GM18507 (cell line): ENCODE data around the gene CHRNA4.

Experiments used
- DNase-seq: peaks from one replicate; pipeline ENCODE4 v3.0.0; 2011; ENCODE audit warnings: low read depth; ENCODE audit not compliant: insufficient read length; ENCODE audit errors: extremely low spot score
- FAIRE-seq: peaks from 2 replicates; lab custom pipeline; 2011; peaks lifted over from hg19 to GRCh38; lab: Jason Lieb, UNC

The CHRNA4 gene

DNA sequence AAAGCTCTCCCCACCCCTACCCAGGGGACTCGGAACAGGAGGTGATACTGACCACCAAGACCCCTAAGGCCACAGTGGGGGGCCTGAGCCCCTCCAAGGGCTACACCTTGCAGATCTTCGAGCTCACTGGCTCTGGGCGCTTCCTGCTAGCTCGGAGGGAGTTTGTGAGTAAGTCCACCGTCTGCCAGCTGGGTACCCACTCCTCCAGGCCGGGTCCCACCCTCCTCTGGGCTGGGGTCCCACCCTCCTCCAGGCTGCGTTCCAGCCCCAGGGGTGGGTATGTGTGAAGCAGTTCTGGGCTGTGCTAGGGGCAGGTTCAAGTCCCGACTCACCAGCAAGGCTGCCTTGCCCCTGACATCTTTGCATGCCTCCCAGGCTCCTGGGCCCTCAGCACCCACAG, 55.8 kb downstream of the CHRNA4 start:
- DNase-seq (no peak), FAIRE-seq (no peak)

DNA sequence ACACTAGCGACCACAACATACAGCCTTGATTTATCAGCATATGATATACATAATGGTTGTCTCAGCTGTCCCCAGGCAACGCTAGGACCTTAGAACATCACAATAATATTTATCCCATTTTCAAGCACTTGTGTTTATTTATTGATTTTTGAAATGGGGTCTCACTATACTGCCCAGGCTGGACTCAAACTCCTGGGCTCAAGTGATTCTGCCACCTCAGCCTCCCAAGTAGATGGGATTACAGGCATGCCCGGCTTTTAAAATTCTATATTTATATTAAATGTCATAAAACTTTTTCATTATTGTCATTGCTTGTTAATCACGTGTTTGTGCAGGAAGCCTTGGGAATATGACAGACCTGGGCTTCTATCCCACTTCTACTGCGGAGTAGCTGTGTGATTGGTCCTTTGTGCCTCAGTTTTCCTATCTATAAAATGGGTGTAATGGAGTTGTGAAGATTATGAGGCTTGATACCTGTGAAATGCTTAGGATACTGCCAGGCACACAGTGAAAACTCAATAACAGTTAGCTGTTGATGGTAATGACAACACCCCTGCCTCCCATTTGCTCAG, 58.0 kb downstream of the CHRNA4 start:
- DNase-seq (no peak), FAIRE-seq (no peak)

DNA sequence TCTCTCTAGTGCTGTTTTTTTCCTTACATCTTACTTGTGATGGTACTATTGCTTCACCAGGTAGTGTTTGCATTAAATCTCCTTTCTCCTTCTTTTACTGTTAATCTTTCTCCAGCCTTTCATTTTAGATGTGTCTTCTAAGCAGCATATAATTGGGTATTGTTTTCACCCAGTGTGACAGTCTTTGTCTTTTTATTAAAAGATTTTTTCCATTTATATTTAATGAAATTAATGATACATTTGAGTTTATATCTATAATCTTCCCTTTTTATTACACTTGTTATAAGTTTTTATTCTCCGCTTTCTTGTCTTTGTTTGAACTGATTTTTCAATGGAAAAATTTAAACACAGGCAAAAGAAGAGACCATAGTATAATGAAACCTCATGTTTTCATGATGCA, 59.5 kb downstream of the CHRNA4 start:
- no peak for FAIRE-seq
- no peak for DNase-seq

DNA sequence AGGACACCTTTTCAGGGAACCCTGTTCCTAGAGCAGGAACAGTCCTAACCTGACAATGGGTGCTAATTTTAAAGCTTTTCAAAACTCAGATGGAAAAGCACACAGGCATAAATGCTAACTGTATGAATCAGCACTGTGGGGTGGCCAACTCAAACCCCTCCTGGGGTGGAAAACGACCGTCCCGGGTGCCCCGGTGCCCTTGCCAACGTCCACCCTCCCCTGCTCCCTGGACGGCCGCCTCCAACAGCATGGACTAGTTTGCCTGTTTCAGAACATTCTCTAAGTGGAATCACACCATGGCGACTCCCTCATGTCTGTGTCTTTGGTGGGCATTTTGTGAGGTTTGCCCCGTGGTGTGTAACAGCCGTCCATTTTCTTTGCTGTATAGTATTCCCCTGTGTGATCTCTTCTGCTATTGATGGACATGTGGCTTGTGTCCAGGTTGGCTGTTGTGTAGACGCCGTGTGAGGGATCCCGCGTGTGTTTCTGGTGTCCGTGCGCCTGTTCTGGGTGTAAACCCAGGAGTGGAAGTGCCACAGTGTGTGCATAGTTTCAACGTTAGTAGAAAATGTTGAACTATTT, 62.3 kb downstream of the CHRNA4 start:
- FAIRE-seq = no peak
- DNase-seq = no peak

DNA sequence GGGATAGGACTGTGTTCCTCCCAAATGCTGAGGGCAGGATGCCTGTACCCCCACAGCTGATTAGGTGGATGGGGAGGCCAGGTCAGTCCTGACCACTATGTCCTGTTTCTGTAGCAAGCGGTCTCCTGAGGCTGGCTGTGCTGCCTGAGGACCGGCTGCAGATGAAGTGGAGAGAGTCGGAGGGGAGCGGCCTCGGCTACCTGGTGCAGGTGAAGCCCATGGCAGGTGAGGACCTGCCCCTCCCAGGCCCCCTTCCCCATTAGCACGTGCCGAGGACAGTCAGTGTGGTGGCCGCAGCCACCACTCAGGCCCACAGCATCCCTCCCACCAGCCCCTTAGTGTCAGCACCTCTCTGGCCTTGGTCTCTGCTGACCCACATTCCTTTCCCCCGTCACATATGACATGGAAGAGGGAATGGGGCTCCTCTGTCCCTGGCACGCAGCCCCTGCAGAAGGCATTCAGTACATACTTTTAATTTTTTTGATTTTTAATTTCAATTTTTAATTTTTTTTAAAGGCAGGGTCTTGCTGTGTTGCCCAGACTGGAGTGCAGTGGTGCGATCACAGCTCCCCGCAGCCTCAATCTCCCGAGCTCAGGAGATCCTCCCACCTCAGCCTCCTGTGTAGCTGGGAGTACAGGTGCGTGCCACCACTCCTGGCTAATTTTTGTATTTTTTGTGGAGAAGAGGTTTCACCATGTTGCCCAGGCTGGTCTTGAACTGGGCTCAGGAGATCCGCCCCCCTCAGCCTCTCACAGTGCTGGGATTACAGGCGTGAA, 63.2 kb downstream of the CHRNA4 start:
- DNase-seq = no peak
- FAIRE-seq = no peak

DNA sequence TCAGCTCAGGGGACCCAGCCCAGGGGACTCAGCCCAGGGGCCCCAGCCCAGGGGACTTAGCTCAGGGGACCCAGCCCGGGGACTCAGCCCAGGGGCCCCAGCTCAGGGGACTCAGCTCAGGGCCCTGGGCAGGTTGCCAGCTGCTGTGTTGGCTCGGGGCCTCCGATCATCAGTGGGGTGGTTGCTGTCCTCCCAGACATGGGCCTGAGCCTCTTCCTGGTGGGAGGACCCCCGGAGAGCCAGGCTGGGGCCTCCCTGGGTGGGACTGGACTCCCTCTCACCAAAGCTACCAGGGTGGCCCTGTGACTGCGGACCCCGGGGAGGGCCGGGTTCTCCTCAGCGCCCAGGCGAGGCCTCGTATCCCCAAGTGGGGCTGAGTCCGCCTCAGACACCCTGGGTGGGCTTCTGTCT, 63.8 kb downstream of the CHRNA4 start:
- no peak for FAIRE-seq

DNA sequence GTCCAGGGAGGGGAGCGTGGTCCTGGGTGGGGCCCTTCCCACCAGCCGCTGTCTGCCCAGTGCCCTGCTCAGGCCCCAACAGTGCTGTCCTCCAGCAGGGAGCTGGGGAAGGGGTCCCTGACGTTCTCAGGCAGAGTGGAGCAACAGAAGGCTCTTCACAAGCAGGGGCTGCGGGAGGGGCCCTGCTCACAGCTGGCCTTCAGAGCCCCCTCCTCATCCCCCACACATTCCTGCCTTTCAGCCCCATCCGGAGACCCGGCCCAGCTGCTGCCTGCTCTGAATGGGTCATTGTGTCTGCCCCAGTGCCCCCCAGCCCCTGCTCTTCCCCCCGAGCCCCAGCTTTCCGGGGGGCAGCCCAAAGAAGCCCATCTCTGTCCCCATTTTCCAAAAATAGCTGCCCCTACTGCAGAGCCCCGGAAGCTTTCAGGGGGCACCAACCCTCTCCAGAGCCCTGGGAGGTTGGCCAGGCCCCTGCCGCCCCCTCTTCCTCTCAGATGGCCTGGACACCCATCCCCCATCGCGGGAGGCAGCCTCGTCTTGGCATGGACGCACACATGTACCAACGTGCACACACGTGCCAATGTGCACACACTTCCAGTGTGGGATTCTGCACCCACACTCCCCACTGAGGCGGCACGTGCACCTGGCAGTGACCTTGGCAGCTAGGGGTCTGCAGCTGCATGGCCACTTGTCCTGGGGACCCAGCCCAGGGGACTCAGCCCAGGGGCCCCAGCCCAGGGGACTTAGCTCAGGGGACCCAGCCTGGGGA, 64.4 kb downstream of the CHRNA4 start:
- no peak for FAIRE-seq
- no peak for DNase-seq

More for the DNA sequence above, 63.8 kb downstream of the CHRNA4 start:
- no peak for DNase-seq

DNA sequence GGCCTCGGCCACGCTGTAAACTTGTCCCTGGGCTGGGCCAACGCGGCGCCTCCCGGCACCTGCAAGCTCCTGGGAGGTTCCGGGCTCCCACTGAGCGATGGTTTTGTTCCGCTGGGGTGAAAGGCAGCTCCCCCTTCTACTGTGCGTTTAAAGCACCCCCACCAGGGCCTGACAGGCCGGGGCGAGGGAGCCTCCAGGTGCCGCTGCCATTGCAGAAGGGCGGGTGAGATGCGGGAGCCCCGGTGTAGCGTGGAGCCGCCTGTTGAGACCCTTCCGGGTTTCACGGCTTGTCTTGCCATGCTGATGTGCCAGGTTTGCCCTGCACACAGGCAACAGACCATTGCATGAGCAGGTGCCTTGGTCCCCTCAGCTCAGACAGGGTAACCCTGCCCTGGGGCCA, 65.3 kb downstream of the CHRNA4 start:
- DNase-seq (no peak), FAIRE-seq (no peak)

DNA sequence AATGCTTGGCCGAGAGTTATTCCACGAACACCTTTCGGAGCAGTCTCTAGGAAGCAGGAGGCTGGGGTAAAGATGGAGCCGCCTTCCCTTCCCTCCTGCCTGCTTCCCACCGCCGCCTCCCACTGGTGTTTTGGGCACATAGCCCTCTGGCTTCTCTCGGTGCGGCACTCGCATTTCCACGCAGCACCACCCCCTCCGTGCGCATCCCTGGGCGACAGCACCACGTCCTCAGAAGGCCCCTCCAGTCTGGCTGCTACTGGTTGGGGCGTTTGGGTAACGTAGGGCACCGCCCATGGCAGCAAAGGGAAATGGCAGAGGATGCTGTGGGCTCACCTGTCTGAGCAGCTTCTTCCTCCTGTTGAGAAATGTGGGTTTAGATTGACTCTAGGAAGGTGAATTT, 65.7 kb downstream of the CHRNA4 start:
- DNase-seq (no peak), FAIRE-seq (no peak)

DNA sequence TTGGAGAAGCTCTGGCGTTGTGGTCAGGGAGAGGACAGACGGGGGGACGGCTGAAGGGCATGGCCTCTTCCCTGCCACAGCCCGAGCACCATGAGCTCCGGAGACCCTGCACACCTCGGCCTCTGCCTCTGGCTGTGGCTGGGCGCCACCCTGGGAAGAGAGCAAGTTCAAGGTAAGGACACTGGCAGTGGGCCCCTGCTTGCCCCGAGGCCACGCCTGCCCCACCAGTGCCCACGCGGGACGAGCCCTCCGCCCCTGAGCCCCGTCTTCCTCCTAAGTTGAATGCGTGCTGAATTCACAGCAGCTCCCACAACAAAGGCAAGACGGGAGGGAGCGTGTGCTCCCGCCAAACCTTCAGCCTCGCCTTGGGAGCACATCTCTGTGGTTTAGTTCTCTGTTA, 66.1 kb downstream of the CHRNA4 start:
- DNase-seq (no peak), FAIRE-seq (no peak)

DNA sequence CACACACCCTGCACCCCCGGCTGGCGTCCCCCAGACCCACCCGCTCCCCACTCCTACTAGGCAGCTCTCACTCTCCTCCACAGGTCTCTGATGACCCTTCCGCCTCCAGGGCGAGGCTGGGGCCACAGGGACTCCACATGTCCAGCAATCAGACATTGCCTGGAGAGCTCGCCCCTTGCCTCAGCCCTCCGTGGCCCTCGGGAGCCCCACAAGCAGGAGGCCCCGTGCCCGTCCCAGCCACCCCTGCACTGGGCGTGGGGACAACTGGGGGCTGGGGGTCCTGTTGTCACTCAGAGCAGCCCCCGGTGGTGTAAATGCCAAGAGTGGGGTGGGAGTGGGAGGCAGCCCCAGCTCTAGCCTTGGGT, 66.6 kb downstream of the CHRNA4 start:
- no peak for FAIRE-seq
- DNase-seq = no peak

DNA sequence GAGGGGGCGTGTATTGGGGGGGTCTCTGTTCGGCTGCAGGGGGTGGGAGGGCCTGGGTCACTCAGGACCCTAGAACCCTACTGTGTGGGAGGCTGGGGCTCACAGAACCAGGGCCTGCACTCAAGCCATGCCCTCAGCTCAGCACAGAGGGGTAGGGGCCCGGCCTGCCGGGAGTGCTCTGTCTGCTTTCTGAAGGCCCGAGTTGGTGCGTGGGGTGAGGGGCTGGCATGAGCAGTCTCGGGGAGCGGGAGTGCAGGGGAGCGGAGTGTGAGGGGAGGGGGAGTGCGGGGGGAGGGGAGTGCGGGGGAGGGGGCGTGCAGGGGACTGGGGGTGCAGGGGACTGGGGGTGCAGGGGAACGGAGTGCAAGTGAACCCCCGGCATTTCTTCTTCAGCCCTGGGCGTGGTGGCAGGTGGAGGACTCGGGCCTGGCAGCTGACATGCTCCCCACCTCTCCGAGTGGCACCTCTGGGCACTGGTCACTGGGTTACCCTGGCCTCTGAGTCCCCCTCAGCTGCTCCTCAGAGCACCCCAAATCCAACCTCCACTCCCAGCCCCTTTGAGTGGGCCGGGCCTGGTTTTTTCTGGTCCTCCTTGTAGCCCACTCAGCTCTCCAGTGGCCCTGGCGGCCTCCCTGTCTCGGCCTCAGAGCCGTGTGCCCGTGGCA, 67.1 kb downstream of the CHRNA4 start:
- DNase-seq = no peak
- no peak for FAIRE-seq

DNA sequence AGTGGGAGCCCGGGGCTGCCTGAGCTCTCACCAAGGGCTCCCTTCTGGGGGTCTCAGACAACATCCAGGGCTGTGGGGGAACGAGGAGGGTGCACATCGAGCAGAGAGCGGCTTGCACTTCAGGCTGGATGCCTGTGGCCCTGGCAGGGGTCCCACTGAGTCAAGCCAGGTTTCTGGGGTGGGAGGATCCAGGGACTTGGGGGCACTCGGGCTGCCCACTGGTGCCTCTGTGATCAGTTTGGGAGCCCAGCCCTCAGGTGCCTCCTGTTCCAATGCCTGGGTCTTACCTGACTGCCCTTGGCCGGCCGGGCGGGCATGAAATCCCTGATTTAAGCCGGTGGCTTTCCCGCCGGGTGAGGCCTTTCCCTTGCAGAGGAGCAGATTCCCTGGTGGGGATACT, 67.7 kb downstream of the CHRNA4 start:
- FAIRE-seq = no peak
- DNase-seq = no peak
